BJ (cell line): ENCODE results near the gene SLC43A3. TPM values are rescaled to one million over a fixed set of nuclear protein-coding genes. Genes with fewer than 3 reads are reported as not detected.

Experiments
- CTCF ChIA-PET: fragments of 350-600 bp; formaldehyde crosslinking; extraction: SDS; loops from one replicate; lab custom pipeline; 2021; ENCODE audit warnings: antibody characterized with exemption, inconsistent platforms; lab: Yijun Ruan, JAX
- POLR2A ChIA-PET: fragments of 300-600 bp; sonication (Branson Sonifier 250); formaldehyde crosslinking; extraction: SDS; loops from one replicate; lab custom pipeline; 2021; ENCODE audit warnings: antibody characterized with exemption; lab: Charles Lee
- DNase-seq: peaks from one replicate; pipeline ENCODE4 v3.0.0-alpha.2; 2011; ENCODE audit warnings: low read depth
- H3K27me3 ChIP-seq: 2 replicates; pipeline ENCODE4 v1.6.0; 2011; ENCODE audit warnings: low read length; ENCODE audit not compliant: control insufficient read depth, insufficient read depth
- H3K36me3 ChIP-seq: 2 replicates; pipeline ENCODE4 v1.5.1; 2011; ENCODE audit warnings: low read length; ENCODE audit not compliant: control insufficient read depth, insufficient read depth
- H3K4me3 ChIP-seq: 2 replicates; pipeline ENCODE4 v1.5.1; 2011; ENCODE audit warnings: low read depth, mild to moderate bottlenecking, control low read depth, low read length
- polyA minus RNA-seq: library from RNA; depleted of rRNA, polyadenylated mRNA; stranded (reverse); fragments of >200 nt; gene quantifications from 2 replicates; pipeline ENCODE4 v1.2.3, GENCODE V29; 2011; rRNA and poly(A)+ RNA removed
- polyA plus RNA-seq: library from polyadenylated mRNA; depleted of rRNA; stranded (reverse); fragments of >200 nt; gene quantifications from 2 replicates; pipeline ENCODE4 v1.2.3, GENCODE V29; 2011; rRNA removed
- TF ChIP-seq, protein P1 (sequence below): IDR thresholded peaks from 2 replicates; pipeline ENCODE4 v1.5.1; 2011; ENCODE audit warnings: low read depth, mild to moderate bottlenecking, control low read depth, inconsistent platforms, low read length, moderate library complexity; ENCODE audit not compliant: insufficient read depth

SLC43A3 gene
- 16.7 and 26.7 TPM in 2 replicates for polyA plus RNA-seq
- polyA minus RNA-seq = 11.7 and 22.9 TPM in 2 replicates

DNA sequence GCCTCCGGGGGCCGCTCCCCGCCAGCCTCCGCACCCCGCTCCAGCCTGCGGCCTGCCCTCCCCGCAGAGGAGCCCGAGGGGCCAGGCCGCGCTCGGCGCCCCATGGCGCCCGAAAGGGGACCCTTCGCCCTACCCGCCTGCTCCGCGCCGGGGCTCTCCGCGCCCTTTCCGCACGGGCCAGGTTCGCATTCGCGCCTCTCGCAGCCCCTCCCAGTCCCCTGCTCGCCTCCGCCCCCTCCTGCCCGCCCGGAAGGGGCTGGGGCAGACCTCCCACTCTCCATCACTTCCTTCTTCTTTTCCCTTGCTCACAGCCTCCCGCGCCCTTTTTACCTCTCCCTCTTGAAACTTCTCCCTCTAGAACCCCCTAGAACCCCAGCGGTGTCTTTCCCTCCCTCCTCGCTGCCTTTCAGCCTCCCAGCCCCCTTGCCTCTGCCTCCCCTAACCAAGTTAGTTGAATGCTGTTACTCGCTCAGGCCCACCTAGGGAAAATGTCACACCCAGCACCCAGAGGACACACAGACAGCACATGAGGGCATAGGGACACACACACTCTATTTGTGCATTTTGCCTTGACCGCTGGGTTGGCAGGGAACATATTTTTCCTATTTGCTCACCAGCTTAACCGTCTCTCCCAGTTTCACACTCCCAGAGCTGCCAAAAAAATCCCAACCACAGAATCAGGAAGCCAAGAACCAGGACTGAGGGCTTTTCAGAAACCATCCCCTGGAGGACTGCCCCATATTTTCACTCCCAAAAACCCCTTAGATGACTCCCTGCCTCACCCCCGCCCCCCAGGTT, at the start of gene SLC43A3:
TSS of gene SLC43A3 (minus strand) at position 193 of the 798 bp plus-strand sequence. CDS start 949 bp downstream, outside the sequence.
- ChIA-PET POLR2A (no interaction called here), CTCF (interaction anchor here (1.0 to 1.5 kb wide), 6 partner anchors 31 to 213 kb away, joined by 3 to 6 read pairs (median 4); partner anchors contain the start of genes RTN4RL2 and UBE2L6)
- peak; percentile 46 for DNase-seq
- Histone ChIP-seq H3K27me3 (no peaks in the 10 kb centered on the region), H3K36me3 (no peaks in the 10 kb centered on the region; the same call in 1 of the 2 replicates), H3K4me3 (peak within 1 kb of the TSS; percentile 27)
- TF ChIP-seq, protein P1, sequence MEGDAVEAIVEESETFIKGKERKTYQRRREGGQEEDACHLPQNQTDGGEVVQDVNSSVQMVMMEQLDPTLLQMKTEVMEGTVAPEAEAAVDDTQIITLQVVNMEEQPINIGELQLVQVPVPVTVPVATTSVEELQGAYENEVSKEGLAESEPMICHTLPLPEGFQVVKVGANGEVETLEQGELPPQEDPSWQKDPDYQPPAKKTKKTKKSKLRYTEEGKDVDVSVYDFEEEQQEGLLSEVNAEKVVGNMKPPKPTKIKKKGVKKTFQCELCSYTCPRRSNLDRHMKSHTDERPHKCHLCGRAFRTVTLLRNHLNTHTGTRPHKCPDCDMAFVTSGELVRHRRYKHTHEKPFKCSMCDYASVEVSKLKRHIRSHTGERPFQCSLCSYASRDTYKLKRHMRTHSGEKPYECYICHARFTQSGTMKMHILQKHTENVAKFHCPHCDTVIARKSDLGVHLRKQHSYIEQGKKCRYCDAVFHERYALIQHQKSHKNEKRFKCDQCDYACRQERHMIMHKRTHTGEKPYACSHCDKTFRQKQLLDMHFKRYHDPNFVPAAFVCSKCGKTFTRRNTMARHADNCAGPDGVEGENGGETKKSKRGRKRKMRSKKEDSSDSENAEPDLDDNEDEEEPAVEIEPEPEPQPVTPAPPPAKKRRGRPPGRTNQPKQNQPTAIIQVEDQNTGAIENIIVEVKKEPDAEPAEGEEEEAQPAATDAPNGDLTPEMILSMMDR = 0 out of 2 replicates have a peak, but pooled peaks have one; percentile 5

DNA sequence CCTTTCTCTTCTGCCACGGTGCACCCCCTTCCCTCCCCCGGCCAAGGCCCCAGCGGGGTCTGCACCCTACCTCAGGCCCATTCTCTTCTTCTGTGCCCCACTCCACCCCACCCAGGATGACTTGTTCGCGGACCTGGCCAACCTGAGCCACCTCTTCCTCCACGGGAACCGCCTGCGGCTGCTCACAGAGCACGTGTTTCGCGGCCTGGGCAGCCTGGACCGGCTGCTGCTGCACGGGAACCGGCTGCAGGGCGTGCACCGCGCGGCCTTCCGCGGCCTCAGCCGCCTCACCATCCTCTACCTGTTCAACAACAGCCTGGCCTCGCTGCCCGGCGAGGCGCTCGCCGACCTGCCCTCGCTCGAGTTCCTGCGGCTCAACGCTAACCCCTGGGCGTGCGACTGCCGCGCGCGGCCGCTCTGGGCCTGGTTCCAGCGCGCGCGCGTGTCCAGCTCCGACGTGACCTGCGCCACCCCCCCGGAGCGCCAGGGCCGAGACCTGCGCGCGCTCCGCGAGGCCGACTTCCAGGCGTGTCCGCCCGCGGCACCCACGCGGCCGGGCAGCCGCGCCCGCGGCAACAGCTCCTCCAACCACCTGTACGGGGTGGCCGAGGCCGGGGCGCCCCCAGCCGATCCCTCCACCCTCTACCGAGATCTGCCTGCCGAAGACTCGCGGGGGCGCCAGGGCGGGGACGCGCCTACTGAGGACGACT, 49.3 kb upstream of the SLC43A3 start:
- TF ChIP-seq, protein P1 = no peak
- Histone ChIP-seq H3K27me3 (peaks cover 10% of the 10 kb centered on the region), H3K36me3 (no peaks in the 10 kb centered on the region), H3K4me3 (peak overlapping the region; percentile 38)
- DNase-seq = no peak
- POLR2A ChIA-PET = no interaction called here
- CTCF ChIA-PET = interaction anchor here (0.6 to 10.3 kb wide), 8 partner anchors 16 to 165 kb away, joined by 3 to 188 read pairs (median 6); partner anchors contain the start of gene RTN4RL2

DNA sequence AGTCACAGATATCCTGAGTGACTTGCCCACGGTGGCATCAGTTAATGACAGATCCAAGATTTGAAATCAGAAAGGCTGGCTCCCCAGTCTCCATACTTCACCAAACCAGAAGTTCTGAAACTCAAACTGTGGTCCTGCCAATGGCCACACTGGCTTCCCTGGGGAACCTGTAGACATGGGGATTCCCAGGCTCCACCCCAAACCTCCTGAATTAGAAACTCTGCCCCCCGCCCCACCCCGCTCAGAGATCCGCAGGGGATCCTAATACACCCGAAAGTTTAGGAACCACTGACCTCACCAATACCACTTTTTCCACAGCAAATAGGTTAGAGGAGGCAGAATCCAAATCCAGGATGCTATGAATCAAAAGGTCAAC, 48.7 kb upstream of the SLC43A3 start:
- TF ChIP-seq, protein P1 = no peak
- no peak for DNase-seq
- ChIA-PET POLR2A (no interaction called here), CTCF (interaction anchor here (1.3 to 9.5 kb wide), 5 partner anchors 15 to 130 kb away, joined by 3 to 188 read pairs (median 19); partner anchors contain the start of gene RTN4RL2)
- H3K4me3 ChIP-seq = no peak overlapping the region
- no peaks in the 10 kb centered on the region for H3K36me3 ChIP-seq
- peaks cover 10% of the 10 kb centered on the region for H3K27me3 ChIP-seq

DNA sequence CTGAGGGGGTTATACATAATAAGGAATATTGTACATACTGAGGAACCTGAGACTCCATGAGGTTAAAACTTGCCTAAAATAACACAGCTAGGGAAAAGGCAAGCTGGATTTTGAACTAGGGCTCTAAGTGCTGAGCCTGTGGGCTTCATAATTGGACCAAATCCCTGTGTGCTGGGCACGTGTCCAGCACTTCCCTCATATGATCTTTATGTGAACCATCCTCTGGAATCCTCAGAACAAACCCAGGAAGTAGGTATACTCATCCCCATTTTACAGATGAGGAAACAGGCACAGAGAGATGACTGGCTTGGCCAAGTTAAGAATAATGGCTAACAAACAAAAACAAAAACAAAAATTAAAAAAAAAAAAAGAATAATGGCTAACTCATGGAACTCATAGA, 48.3 kb upstream of the SLC43A3 start:
- H3K36me3 ChIP-seq = no peaks in the 10 kb centered on the region
- DNase-seq = no peak
- ChIA-PET POLR2A (no interaction called here), CTCF (interaction anchor here (1.3 to 5.1 kb wide), 4 partner anchors 8 to 93 kb away, joined by 3 to 68 read pairs (median 20); partner anchors contain the start of gene RTN4RL2)
- TF ChIP-seq, protein P1 = no peak
- H3K4me3 ChIP-seq = no peak overlapping the region
- H3K27me3 ChIP-seq = peaks cover 10% of the 10 kb centered on the region

DNA sequence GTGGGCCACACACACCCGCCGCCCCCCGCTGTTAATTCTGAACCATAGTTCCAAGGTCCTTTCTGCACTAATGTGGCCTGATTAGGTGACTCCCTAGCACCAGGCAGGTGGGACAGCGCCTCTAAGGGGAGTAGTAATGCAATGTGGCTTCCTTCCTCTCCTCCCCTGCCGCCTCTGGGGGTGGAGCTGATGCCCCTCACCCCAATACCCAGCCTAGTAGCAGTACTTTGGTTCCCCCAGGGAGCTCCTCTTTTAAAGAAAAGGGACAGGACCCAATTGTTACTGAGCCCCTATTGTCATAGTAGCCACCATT, 47.8 kb upstream of the SLC43A3 start:
- TF ChIP-seq, protein P1 = no peak
- Histone ChIP-seq H3K4me3 (no peak overlapping the region), H3K27me3 (peaks cover 10% of the 10 kb centered on the region), H3K36me3 (no peaks in the 10 kb centered on the region)
- no peak for DNase-seq
- CTCF ChIA-PET = interaction anchor here (1.3 to 5.1 kb wide), 4 partner anchors 8 to 94 kb away, joined by 3 to 68 read pairs (median 20); partner anchors contain the start of gene RTN4RL2
- POLR2A ChIA-PET = no interaction called here
